Upper lobe of right lung (tissue), 1 donor: ENCODE measurements around the gene IGFBP7. TPM values are rescaled to one million over a fixed set of nuclear protein-coding genes. Genes with fewer than 3 reads are reported as not detected.

Experiments used
- ATAC-seq: fragments of 200-7000 bp; cut with Tn5 transposase; one replicate; pipeline ENCODE4 v1.9.1; 2020; ENCODE audit warnings: mild to moderate bottlenecking, moderate library complexity
- DNase-seq: peaks from one replicate; pipeline ENCODE4 v3.0.0-alpha.2; 2020
- H3K27ac ChIP-seq: fragments of 200-600 bp; one replicate; pipeline ENCODE4 v1.8.0; 2022
- H3K27me3 ChIP-seq: fragments of 200-600 bp; one replicate; pipeline ENCODE4 v1.8.0; 2022; ENCODE audit warnings: mild to moderate bottlenecking
- H3K36me3 ChIP-seq: fragments of 200-600 bp; one replicate; pipeline ENCODE4 v1.8.0; 2022
- H3K4me1 ChIP-seq: fragments of 200-600 bp; one replicate; pipeline ENCODE4 v1.8.0; 2022
- H3K4me3 ChIP-seq: fragments of 200-600 bp; one replicate; pipeline ENCODE4 v1.8.0; 2022; ENCODE audit warnings: mild to moderate bottlenecking
- H3K9me3 ChIP-seq: fragments of 200-600 bp; one replicate; pipeline ENCODE4 v1.8.0; 2022
- intact Hi-C: fragments of 100-400 bp; cut with DNase I; formaldehyde crosslinking; loops from one replicate; pipeline ENCODE4 v1.11.0; 2022
- total RNA-seq: library from RNA; stranded (reverse); fragmentation: NEBNext Ultra II Directional; extraction: Animal tissue kit (Norgen Biotek cat#: 25700); gene quantifications from one replicate; pipeline ENCODE4 v1.2.1, GENCODE V29; 2021
- TF ChIP-seq, protein P1 (sequence below): fragments of 200-600 bp; IDR thresholded peaks from one replicate; pipeline ENCODE4 v1.8.0; 2022; ENCODE audit warnings: antibody characterized with exemption
- donor health status: DM: no; HTN: yes; CAD: no; lungs with severe emphysema.

IGFBP7 gene
- total RNA-seq, 1 donor from 2014 or later: 661 TPM

- Histone ChIP-seq H3K27me3 (no peaks in the 10 kb centered on the region), H3K4me3 (no peak overlapping the region), H3K27ac (no peak overlapping the region), H3K36me3 (no peaks in the 10 kb centered on the region), H3K9me3 (no peaks in the 10 kb centered on the region), H3K4me1 (peaks cover 25% of the 10 kb centered on the region)
- intact Hi-C loops: no loop called here
- no peak for ATAC-seq
- TF ChIP-seq, protein P1, sequence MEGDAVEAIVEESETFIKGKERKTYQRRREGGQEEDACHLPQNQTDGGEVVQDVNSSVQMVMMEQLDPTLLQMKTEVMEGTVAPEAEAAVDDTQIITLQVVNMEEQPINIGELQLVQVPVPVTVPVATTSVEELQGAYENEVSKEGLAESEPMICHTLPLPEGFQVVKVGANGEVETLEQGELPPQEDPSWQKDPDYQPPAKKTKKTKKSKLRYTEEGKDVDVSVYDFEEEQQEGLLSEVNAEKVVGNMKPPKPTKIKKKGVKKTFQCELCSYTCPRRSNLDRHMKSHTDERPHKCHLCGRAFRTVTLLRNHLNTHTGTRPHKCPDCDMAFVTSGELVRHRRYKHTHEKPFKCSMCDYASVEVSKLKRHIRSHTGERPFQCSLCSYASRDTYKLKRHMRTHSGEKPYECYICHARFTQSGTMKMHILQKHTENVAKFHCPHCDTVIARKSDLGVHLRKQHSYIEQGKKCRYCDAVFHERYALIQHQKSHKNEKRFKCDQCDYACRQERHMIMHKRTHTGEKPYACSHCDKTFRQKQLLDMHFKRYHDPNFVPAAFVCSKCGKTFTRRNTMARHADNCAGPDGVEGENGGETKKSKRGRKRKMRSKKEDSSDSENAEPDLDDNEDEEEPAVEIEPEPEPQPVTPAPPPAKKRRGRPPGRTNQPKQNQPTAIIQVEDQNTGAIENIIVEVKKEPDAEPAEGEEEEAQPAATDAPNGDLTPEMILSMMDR: no peak
- no peak for DNase-seq
Observed at GRCh38 chr4:57090079-57090478, 20.1 kb downstream of the IGFBP7 start.

- Histone ChIP-seq H3K4me3 (no peak overlapping the region), H3K36me3 (no peaks in the 10 kb centered on the region), H3K4me1 (peaks cover 24% of the 10 kb centered on the region), H3K27me3 (no peaks in the 10 kb centered on the region), H3K9me3 (no peaks in the 10 kb centered on the region), H3K27ac (no peak overlapping the region)
- intact Hi-C loops: no loop called here
- DNase-seq (no peak), ATAC-seq (no peak)
- TF ChIP-seq, protein P1: no peak
Observed at GRCh38 chr4:57089549-57089948, 20.6 kb downstream of the IGFBP7 start.

DNA sequence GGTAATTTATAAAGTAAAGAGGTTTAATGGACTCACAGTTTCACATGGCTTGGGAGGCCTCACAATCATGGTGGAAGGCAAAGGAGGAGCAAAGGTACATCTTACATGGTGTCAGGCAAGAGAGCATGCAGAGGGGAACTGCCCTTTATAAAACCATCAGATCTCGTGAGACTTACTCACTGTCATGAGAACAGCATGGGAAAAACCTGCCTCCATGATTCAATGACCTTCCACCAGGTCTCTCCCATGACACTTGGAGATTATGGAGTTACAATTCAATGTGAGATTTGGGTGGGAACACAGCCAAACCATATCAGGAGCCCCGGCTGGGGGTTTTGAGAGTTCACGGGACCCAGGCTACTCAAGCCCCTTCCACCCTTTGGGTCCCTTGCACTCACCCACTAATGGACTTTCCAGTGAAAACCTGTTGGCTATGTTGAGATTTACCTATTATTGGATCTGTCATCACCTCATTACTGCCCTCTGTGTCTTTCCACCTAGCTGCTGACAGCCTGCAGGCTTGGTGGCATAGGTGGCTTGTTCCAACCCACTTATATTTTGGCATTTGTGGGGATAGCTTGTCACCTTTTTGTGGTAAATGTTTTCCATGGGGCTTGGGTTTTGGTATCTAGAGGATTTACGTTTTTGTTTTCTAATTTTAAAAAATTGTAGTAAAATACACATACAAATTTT is 24.0 kb downstream of the IGFBP7 start:
- Histone ChIP-seq H3K36me3 (no peaks in the 10 kb centered on the region), H3K9me3 (no peaks in the 10 kb centered on the region), H3K4me3 (no peak overlapping the region), H3K27ac (no peak overlapping the region), H3K4me1 (peaks cover 30% of the 10 kb centered on the region), H3K27me3 (no peaks in the 10 kb centered on the region)
- ATAC-seq: no peak
- intact Hi-C loops: no loop called here
- TF ChIP-seq, protein P1: no peak
- no peak for DNase-seq

DNA sequence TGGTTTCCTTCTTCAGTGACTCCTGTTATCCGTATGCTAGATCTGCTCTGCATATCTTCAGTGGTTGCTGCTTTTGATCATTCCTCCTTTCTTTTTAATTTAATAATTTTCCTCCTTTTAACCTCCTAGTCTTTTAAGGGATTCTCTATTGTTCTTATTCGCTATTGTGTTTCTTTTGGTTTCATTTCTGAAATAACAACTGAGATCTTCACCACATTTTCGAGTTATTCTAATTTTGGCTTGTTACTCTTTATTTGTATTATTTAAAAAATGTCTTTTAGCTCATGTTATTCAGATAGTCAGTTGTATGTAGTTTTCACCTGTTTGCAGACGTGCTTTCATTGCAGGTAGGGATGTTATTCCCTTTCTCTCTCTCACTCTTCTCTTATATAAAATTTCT is 24.9 kb downstream of the IGFBP7 start:
- Histone ChIP-seq H3K4me1 (peaks cover 38% of the 10 kb centered on the region), H3K36me3 (no peaks in the 10 kb centered on the region), H3K9me3 (no peaks in the 10 kb centered on the region), H3K27ac (no peak overlapping the region), H3K4me3 (no peak overlapping the region), H3K27me3 (no peaks in the 10 kb centered on the region)
- TF ChIP-seq, protein P1: no peak
- intact Hi-C loops: no loop called here
- no peak for ATAC-seq
- DNase-seq: no peak

- no peaks in the 10 kb centered on the region for H3K36me3 ChIP-seq
- no peaks in the 10 kb centered on the region for H3K27me3 ChIP-seq
- ATAC-seq (no peak), DNase-seq (no peak)
- intact Hi-C loops: no loop called here
- peaks cover 38% of the 10 kb centered on the region for H3K4me1 ChIP-seq
- TF ChIP-seq, protein P1: no peak
- H3K9me3 ChIP-seq: no peaks in the 10 kb centered on the region
- no peak overlapping the region for H3K4me3 ChIP-seq
- H3K27ac ChIP-seq: no peak overlapping the region
Observed at GRCh38 chr4:57084360-57084759, 25.8 kb downstream of the IGFBP7 start.

DNA sequence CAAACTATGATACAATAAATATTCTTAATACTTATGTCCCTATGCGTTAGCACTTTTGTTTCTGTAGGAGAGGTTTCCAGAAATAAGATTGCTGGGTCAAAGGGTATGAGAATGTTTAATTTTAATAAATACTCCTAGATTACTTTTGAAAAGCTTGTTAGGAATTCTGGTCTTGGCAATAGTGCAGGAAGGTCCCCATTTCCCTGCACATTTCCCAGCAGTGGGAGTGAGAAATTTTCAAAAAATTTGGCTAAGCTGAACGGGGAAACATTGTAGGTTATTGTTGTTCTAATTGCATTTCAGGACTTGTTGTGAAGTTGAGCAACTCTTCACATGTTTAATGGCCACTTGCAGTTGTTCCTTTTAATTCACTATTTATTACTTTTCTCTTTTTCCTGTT is 27.1 kb downstream of the IGFBP7 start:
- H3K4me3 ChIP-seq: no peak overlapping the region
- no peaks in the 10 kb centered on the region for H3K27me3 ChIP-seq
- intact Hi-C loops: no loop called here
- H3K4me1 ChIP-seq: peaks cover 41% of the 10 kb centered on the region
- no peak for ATAC-seq
- no peaks in the 10 kb centered on the region for H3K9me3 ChIP-seq
- no peak for DNase-seq
- H3K27ac ChIP-seq: no peak overlapping the region
- no peaks in the 10 kb centered on the region for H3K36me3 ChIP-seq
- TF ChIP-seq, protein P1: no peak
